Measurements from ENCODE around the gene HIVEP2.
A peak's percentile ranks its signal among the peaks of the same experiment; 100 is the strongest.

HIVEP2 gene

GRCh38 chr6:142908235-142908634, 36.7 kb downstream of the HIVEP2 start:
- no peak for DNase-seq (ENCODE audit: low read depth)
- no peak for TF ChIP-seq CTCF (IDR thresholded peaks at IDR 0.05; ENCODE audit: control insufficient read depth, insufficient read depth, low read depth, low read length, missing control alignments)
- H3K4me3 ChIP-seq (ENCODE audit: control insufficient read depth, low read depth, low read length): no peak overlapping the region

GRCh38 chr6:142907544-142907943, 37.4 kb downstream of the HIVEP2 start:
- H3K4me3 ChIP-seq (ENCODE audit: control insufficient read depth, low read depth, low read length): no peak overlapping the region
- TF ChIP-seq CTCF (IDR thresholded peaks at IDR 0.05; ENCODE audit: control insufficient read depth, insufficient read depth, low read depth, low read length, missing control alignments): no peak
- no peak for DNase-seq (ENCODE audit: low read depth)

- no peak overlapping the region for H3K4me3 ChIP-seq (ENCODE audit: control insufficient read depth, low read depth, low read length)
- DNase-seq (ENCODE audit: low read depth): no peak
Measured at GRCh38 chr6:142906945-142907470, 38.0 kb downstream of the HIVEP2 start.

GRCh38 chr6:142903812-142904211, 41.2 kb downstream of the HIVEP2 start:
- TF ChIP-seq CTCF (IDR thresholded peaks at IDR 0.05; ENCODE audit: control insufficient read depth, insufficient read depth, low read depth, low read length, missing control alignments): no peak
- DNase-seq (ENCODE audit: low read depth): no peak

More at GRCh38 chr6:142906945-142907470, 38.0 kb downstream of the HIVEP2 start:
- TF ChIP-seq CTCF (IDR thresholded peaks at IDR 0.05; ENCODE audit: control insufficient read depth, insufficient read depth, low read depth, low read length, missing control alignments): no peak

GRCh38 chr6:142902636-142903053, 42.3 kb downstream of the HIVEP2 start:
- TF ChIP-seq CTCF (IDR thresholded peaks at IDR 0.05; ENCODE audit: control insufficient read depth, insufficient read depth, low read depth, low read length, missing control alignments): no peak
- DNase-seq (ENCODE audit: low read depth): peak; percentile 96
- no peak overlapping the region for H3K4me3 ChIP-seq (ENCODE audit: control insufficient read depth, low read depth, low read length)

More at GRCh38 chr6:142903812-142904211, 41.2 kb downstream of the HIVEP2 start:
- H3K4me3 ChIP-seq (ENCODE audit: control insufficient read depth, low read depth, low read length): no peak overlapping the region

GRCh38 chr6:142901611-142902010, 43.4 kb downstream of the HIVEP2 start:
- no peak overlapping the region for H3K4me3 ChIP-seq (ENCODE audit: control insufficient read depth, low read depth, low read length)
- TF ChIP-seq CTCF (IDR thresholded peaks at IDR 0.05; ENCODE audit: control insufficient read depth, insufficient read depth, low read depth, low read length, missing control alignments): no peak
- DNase-seq (ENCODE audit: low read depth): no peak

Data from AG09309 (cell line).